Left lobe of liver (tissue), 2 donors: ENCODE measurements around the gene SOWAHB. TPM values are rescaled to one million over a fixed set of nuclear protein-coding genes. Genes with fewer than 3 reads are reported as not detected.

Experiments used
- ATAC-seq: fragments of 200-7000 bp; cut with Tn5 transposase; one replicate; pipeline ENCODE4 v1.9.1; 2020; ENCODE audit warnings: mild to moderate bottlenecking, moderate library complexity
- DNase-seq: peaks from one replicate; pipeline ENCODE4 v3.0.0-alpha.2; 2020; ENCODE audit warnings: low spot score
- total RNA-seq: library from RNA; stranded (reverse); gene quantifications from one replicate; pipeline ENCODE4 v1.2.1, GENCODE V29; 2021
- donor health status: DM: no; HTN: no; CAD: no; lungs with moderate emphysema.
- donor health status: DM: no; HTN: yes; CAD: no.

Gene SOWAHB
- total RNA-seq, 1 donor from 2014 or later, result 22.1 TPM

DNA sequence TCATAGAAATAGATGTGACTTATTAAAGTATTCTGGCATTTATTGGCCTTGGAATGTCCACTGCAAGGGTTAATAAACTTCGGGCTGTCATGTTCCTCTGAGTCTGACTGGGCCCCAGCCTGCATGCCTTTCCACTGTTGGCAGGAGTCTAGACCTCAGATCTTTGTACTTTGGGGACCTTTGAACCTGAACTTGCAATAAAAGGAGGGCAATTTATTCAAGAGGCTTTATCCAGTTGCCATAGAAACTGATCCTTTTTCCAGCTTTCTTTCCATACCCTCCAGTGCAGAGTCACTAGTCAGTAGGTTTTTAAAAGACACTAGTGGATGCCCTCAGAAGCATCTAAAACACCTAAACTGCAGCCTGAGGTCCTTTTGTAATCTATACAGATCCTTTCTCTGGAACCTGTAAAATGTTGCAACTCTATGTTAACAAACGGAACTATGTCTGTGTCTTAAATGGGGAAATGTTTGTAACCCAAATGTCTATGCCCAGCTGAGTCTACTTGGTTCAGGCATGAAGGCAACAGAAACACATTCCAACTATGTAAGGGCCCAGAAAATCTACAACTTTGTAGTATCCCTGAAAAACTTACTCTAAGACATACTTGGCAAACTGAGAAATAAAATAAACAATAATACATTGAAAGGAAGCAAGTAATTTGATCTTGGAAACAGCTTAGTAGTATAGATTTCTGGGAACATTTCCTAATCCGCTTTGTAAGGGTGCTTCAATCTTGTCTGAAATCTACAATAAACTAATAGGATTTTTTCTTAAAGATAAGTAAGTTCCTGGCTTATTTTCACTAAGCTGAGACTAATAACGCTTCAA is 41.5 kb downstream of the SOWAHB start:
- ATAC-seq (peak; percentile 97), DNase-seq (peak; percentile 77)

DNA sequence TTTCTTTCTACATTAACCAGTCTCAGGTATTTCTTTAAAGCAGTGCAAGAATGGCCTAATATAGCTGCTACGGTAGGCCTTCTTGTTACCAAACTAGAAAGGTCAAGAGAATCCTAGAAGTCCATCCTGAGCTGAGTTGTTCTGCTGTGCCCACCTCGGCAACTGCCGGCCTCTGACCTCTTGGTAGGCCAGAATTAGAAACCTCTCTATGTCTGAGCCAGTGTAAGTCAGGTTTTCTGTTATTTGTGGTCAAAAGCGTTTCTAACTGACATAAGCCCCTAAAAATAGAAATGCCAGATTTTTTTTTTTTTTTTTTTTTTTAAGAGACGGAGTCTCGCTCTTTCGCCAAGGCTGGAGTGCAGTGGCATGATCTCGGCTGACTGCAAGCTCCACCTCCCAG is 43.1 kb downstream of the SOWAHB start:
- DNase-seq (no peak), ATAC-seq (no peak)

DNA sequence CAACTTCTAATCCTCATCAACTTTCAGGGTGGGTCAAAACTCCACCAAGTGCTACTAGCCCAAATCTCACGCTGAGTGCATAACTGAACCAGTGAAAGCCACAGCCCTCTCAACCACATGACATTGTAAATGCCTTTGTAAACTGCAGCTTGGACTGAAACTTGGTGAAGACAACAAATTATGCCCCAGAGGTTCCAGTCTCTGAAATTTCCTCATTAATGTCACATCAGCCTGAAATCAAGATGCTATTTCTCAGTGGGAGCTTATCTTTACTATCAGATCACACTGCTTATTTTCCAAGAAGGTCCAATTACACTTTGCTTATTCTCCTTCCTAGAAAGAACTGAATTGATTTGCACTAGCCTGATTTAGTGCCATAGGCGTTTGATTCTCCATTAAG is 46.6 kb downstream of the SOWAHB start:
- DNase-seq, result no peak
- no peak for ATAC-seq

DNA sequence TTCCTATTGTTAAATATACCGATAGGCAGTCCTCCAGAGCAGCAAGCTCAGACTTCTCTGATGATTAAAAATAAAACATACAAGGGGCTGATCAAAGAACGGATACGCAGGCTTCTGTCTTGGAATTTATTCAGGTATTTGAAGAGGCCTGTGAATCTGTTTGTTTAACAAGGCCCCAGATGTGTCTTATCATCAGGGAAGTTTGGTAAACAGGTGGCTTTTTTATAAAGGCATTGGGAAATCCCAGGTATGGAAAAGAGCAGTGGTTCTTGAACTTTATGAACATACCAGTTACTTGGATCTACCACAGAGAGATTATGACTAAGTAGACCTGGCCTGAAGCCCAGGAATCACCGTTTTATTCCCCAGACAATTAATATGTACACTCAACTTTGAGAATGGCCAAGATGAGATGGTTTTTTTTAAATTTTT is 47.9 kb downstream of the SOWAHB start:
- DNase-seq (no peak), ATAC-seq (peak; percentile 47)

Other genes with a start within 250 kb of the SOWAHB start
- 37.2 TPM for gene SEPTIN11, start 51.6 kb upstream of the SOWAHB start, total RNA-seq
- gene CCNI, start 177.8 kb upstream of the SOWAHB start, total RNA-seq, result 56.4 TPM